GM18909 (cell line): ENCODE data around the gene ARCN1.
A peak's percentile ranks its signal among the peaks of the same experiment; 100 is the strongest.

Experiments
- ATAC-seq: cut with Tn5 transposase; IDR thresholded peaks from one replicate; pipeline ENCODE4 v1.9.1; 2021; ENCODE audit warnings: mild to moderate bottlenecking; ENCODE audit not compliant: unreplicated experiment, poor library complexity

Gene ARCN1

DNA sequence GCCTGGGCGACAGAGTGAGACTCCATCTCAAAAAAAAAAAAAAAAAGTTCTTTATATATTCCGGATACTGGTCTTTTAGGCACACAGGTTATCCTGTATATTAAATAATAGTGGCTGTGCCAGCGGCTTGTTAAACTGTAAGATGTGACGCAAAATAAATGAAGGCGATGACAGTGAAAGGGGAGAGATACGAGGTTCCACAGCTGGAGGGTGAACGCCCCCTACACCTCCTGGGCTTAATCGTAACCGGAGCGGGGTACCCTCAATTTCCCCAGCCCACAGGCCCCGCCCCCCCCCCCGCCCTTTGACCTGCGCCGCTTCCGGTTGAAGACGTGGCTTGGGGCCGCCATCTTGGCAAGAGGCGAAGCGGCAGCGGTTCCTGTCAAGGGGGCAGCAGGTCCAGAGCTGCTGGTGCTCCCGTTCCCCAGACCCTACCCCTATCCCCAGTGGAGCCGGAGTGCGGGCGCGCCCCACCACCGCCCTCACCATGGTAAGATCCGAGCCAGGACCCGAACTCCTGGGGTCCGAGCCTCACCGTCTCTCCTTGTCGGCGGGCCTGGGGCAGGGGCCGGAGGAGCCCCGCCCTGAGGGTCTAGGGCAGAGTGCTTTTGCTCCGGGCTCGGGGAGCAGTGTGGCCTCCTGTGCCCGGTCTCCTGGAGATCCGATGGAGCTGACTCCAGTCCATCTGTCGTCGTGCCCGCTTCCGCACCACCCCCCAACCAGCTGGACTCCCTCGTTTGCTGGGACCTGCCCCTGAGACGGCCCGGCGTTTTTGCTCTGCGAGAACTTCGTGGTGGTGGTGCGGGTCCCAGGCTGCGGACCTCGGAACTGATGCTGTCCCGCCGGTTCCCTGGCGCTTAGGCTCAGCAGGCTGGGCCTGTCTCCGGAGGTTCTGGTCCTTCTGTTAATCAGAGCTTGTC is at the start of gene ARCN1:
TSS of gene ARCN1 (plus strand) at position 349 of the 920 bp plus-strand sequence. CDS start at position 488, 139 bp downstream.
- ATAC-seq = peak; percentile 76

- no peak for ATAC-seq
Observed at GRCh38 chr11:118522571-118523072, 49.6 kb upstream of the ARCN1 start.

DNA sequence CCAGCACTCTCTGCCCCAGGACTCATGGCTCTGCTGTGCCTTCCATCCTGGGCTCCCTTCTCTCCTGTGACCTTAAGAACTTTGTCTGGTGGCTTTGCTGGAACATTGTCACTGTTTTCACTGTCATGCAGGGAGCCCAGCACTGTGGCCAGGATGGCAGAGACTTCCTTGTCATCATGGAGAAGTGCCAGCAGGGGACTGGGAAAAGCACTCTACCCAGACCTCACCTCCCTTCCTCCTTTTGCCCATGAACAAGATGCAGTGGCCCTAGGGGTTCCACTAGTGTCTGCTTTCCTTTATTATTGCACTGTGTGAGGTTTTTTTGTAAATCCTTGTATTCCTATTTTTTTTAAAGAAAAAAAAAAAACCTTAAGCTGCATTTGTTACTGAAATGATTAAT is 47.9 kb upstream of the ARCN1 start:
- ATAC-seq = no peak

GRCh38 chr11:118524757-118525470 is 47.3 kb upstream of the ARCN1 start:
- no peak for ATAC-seq

GRCh38 chr11:118526688-118527087 is 45.5 kb upstream of the ARCN1 start:
- ATAC-seq = no peak

DNA sequence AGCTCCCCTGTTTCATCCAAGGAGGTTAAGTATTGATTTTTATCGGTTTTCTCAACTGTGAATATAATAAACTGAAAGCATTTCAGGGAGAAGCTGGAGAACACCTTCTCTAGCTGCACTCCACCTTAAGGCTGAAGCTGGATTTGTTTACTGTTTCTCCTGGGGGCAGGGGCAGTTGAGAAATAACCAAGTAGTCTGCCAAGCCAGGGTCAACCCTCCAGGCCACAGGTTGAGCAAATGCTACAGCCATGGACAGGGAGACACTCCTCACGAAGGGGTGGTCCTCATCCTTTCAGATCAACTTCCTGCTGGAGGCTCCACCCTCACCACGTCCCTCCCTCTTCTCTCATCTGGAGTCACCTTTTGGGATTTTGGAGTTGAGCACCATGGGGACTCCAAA is 45.1 kb upstream of the ARCN1 start, which contains the start of gene TTC36:
TSS of gene TTC36 (plus strand) at position 366 of the 400 bp plus-strand sequence. CDS start at position 387, 21 bp downstream.
- ATAC-seq = no peak

- no peak for ATAC-seq
Observed at GRCh38 chr11:118528511-118528910, 43.7 kb upstream of the ARCN1 start.

DNA sequence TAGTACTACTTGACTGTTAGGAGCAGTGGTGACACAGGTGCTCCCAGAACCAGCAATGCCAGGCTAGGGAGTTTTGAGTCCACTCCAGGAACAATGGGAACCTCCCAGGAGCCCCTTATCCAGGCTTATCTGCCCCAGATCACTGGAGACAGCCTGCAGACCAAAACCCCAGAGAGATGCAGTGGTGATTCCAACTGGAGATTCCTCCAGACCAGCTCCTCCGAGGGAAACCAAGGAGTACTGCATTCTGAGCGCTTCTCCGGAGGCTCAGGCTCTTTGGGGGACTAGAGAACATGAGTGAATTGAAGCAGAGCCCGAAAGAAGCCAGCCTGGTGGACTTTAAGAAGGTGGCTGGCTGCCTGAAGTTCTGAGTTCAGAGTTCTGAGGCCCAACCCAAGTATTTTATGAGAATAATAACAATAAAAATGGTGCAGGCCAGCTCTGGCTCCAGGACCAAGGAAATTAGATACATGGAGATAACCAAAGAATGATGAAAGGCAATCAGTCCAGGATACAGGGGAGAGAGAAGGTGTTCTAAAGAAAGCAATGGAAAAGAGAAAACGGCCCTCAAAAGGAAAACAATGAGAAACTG is 42.5 kb upstream of the ARCN1 start:
- no peak for ATAC-seq

- ATAC-seq = peak; percentile 11
Observed at GRCh38 chr11:118530180-118530682, 42.0 kb upstream of the ARCN1 start.

DNA sequence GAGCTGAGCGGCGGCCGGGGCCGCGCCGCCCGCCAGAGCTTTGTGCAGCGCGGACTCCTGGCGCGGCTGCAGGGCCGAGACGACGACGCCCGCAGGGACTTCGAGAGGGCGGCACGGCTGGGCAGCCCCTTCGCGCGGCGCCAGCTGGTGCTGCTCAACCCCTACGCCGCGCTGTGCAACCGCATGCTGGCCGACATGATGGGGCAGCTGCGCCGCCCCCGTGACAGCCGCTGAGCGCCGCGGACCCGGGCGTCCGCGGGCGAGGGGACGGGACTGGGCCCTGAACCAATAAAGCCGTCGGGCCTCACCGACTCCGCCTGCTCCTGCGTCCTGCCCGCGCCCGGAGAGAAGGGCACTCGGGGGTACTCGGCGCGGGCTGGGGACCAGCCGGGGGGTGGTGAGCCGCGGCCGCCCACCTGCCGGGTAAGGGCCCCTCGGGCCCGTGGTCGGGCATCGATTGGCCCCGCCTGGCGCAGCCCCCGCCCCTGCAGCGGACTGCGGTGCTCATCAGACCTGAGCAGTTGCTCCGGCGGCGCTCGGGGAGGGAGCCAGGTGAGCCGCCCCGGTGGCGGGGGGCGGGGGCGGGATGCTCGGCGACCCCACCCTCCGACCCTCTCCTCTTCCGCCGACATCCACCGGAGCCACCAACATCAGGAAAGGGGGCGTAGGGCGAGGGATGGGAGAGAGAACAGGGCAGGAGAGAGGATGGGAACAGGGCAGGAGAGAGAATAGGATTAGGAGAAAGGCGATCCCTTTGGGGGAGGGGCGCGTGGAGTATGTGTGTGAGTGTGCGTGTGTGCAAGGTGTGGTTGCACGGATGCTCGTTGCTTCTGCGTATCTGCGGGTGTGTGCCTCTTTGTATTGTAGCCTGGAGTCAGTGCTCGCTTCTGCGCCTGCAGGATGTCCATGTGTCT is 41.3 kb upstream of the ARCN1 start, which contains the start of gene TMEM25:
TSS of gene TMEM25 (plus strand) at position 510 of the 914 bp plus-strand sequence. CDS start 610 bp downstream, outside the sequence.
- ATAC-seq = peak; percentile 58

- no peak for ATAC-seq
Observed at GRCh38 chr11:118531597-118532084, 40.6 kb upstream of the ARCN1 start.

- ATAC-seq = no peak
Observed at GRCh38 chr11:118532091-118532490, 40.1 kb upstream of the ARCN1 start.

- no peak for ATAC-seq
Observed at GRCh38 chr11:118532852-118533768, 39.1 kb upstream of the ARCN1 start.

GRCh38 chr11:118533769-118534729 is 38.2 kb upstream of the ARCN1 start:
- no peak for ATAC-seq

DNA sequence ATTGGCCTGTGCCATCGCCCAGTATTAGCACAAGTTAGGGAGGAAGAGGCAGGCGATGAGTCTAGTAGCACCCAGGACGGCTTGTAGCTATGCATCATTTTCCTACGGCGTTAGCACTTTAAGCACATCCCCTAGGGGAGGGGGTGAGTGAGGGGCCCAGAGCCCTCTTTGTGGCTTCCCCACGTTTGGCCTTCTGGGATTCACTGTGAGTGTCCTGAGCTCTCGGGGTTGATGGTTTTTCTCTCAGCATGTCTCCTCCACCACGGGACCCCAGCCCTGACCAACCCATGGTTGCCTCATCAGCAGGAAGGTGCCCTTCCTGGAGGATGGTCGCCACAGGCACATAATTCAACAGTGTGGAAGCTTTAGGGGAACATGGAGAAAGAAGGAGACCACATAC is 36.9 kb upstream of the ARCN1 start:
- ATAC-seq = no peak

GRCh38 chr11:118536726-118537125 is 35.5 kb upstream of the ARCN1 start:
- ATAC-seq = no peak

DNA sequence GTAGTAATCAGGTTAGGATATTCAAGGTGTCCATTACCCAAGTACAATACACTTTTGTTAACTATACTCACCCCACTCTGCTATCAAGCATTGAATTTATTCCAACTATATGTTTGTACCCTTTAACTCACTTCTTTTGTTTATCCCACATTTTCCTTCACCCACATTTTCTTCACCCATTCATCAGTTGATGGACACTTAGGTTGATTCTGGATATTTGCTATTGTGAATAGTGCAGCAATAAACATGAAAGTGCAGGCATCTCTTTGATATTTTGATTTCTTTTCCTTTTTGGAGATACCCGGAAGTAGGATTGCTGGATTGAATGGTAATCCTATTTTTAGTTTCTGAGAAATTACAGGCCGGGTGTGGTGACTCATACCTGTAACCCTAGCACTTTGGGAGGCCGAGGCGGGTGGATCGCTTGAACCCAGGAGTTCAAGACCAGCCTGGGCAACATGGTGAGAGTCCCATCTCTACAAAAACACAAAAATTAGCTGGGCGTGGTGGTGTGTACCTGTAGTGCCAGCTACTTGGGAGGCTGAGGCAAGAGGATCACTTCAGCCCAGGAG is 34.7 kb upstream of the ARCN1 start:
- ATAC-seq = no peak
